Kidney (tissue), 14 donors: Measurements from ENCODE around the gene NUP214. TPM values are rescaled to one million over a fixed set of nuclear protein-coding genes. Genes with fewer than 3 reads are reported as not detected.

Experiments
- DNase-seq, 5 donors: peaks; one replicate each; pipeline ENCODE4 v3.0.0-alpha.2; 2013 to 2020
- FAIRE-seq: peaks from 2 replicates; lab custom pipeline; 2012; peaks lifted over from hg19 to GRCh38; lab: Jason Lieb, UNC
- H3K27ac ChIP-seq, 2 donors: one replicate each; pipeline ENCODE4 v1.7.0; 2013; ENCODE audit warnings: low read depth in 2 of 2, low read length in 2 of 2, inconsistent platforms in 1 of 2
- H3K27me3 ChIP-seq: one replicate; pipeline ENCODE4 v1.7.1; 2013; ENCODE audit warnings: low read length, inconsistent platforms; ENCODE audit not compliant: control insufficient read depth, insufficient read depth
- H3K36me3 ChIP-seq, 3 donors: one replicate each; pipeline versions ENCODE4 v1.7.0 to v1.7.1; 2013; ENCODE audit warnings: low read length in 3 of 3, control low read depth in 1 of 3, inconsistent platforms in 1 of 3; ENCODE audit not compliant: insufficient read depth in 3 of 3, control insufficient read depth in 2 of 3
- H3K4me1 ChIP-seq, 3 donors: one replicate each; pipeline versions ENCODE4 v1.7.0 to v1.7.1; 2013; ENCODE audit warnings: low read length in 3 of 3, inconsistent platforms in 1 of 3, low read depth in 1 of 3; ENCODE audit not compliant: control insufficient read depth in 2 of 3, insufficient read depth in 2 of 3
- H3K4me3 ChIP-seq, 3 donors: one replicate each; pipeline versions ENCODE4 v1.7.0 to v1.8.1; 2013; ENCODE audit warnings: low read length in 3 of 3, control low read depth in 1 of 3, inconsistent platforms in 1 of 3
- H3K9ac ChIP-seq, 3 donors: one replicate each; pipeline versions ENCODE4 v1.7.0 to v1.7.1; 2013; ENCODE audit warnings: low read length in 3 of 3, control low read depth in 1 of 3, inconsistent platforms in 1 of 3
- H3K9me3 ChIP-seq, 3 donors: one replicate each; pipeline versions ENCODE4 v1.7.0 to v1.7.1; 2013; ENCODE audit warnings: low read length in 3 of 3, control low read depth in 1 of 3, inconsistent platforms in 1 of 3; ENCODE audit not compliant: control insufficient read depth in 2 of 3, insufficient read depth in 1 of 3
- intact Hi-C: fragments of 100-400 bp; cut with DNase I; formaldehyde crosslinking; loops from one replicate; pipeline ENCODE4 v1.11.1; 2022
- polyA plus RNA-seq: library from polyadenylated mRNA; stranded (reverse); fragments of 350-450 nt; fragmentation: Illumina TruSeq; extraction: RNeasy Lipid Tissue Mini Kit (QIAGEN cat#74804); gene quantifications from one replicate; pipeline ENCODE4 v1.2.3, GENCODE V29; 2014; ENCODE audit warnings: low read depth, low replicate concordance; ENCODE audit not compliant: insufficient read depth
- total RNA-seq: library from RNA; stranded (reverse); fragmentation: NEBNext Ultra II Directional; extraction: Animal tissue kit (Norgen Biotek cat#: 25700); gene quantifications from one replicate; pipeline ENCODE4 v1.2.1, GENCODE V29; 2021
- TF ChIP-seq, protein P1 (sequence below): IDR thresholded peaks from 3 replicates; pipeline ENCODE4 v1.5.1; 2012; ENCODE audit warnings: mild to moderate bottlenecking, moderate library complexity, borderline replicate concordance; ENCODE audit not compliant: insufficient read depth; ENCODE audit errors: extremely low read depth
- donor health status: control.
- donor health status: control.
- donor health status: control.
- donor health status: control.
- donor health status: control.
- donor health status: DM: yes; HTN: yes; CAD: no.
- donor health status: Normal renal cell carcinoma (clear cell type).

Gene NUP214
- total and polyA plus RNA-seq, 2 donors from 2014 or later: 28.4 to 75.3 TPM

DNA sequence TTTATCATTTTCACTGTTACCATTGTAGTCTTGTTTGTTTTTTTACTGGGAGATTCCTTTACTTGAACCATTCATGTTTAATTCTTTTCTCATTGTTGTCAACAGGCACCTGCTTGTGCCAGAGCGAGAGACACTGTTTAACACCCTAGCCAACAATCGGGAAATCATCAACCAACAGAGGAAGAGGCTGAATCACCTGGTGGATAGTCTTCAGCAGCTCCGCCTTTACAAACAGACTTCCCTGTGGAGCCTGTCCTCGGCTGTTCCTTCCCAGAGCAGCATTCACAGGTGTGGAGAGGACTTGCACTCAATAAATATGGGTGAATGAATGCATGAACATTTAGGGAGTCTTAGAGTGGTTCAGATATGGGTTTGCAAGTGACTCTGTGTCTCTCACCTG is 37.5 kb downstream of the NUP214 start:
- Histone ChIP-seq H3K9me3 (no peaks in the 10 kb centered on the region), H3K27ac (no peak overlapping the region), H3K4me3 (no peak overlapping the region), H3K9ac (no peak overlapping the region), H3K4me1 (no peaks in the 10 kb centered on the region), H3K27me3 (no peaks in the 10 kb centered on the region), H3K36me3 (peaks cover 9 to 54% (median 20%) of the 10 kb centered on the region in 3 donors)
- TF ChIP-seq, protein P1, sequence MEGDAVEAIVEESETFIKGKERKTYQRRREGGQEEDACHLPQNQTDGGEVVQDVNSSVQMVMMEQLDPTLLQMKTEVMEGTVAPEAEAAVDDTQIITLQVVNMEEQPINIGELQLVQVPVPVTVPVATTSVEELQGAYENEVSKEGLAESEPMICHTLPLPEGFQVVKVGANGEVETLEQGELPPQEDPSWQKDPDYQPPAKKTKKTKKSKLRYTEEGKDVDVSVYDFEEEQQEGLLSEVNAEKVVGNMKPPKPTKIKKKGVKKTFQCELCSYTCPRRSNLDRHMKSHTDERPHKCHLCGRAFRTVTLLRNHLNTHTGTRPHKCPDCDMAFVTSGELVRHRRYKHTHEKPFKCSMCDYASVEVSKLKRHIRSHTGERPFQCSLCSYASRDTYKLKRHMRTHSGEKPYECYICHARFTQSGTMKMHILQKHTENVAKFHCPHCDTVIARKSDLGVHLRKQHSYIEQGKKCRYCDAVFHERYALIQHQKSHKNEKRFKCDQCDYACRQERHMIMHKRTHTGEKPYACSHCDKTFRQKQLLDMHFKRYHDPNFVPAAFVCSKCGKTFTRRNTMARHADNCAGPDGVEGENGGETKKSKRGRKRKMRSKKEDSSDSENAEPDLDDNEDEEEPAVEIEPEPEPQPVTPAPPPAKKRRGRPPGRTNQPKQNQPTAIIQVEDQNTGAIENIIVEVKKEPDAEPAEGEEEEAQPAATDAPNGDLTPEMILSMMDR: no peak
- FAIRE-seq (no peak), DNase-seq (no peak)
- intact Hi-C loops: no loop called here

DNA sequence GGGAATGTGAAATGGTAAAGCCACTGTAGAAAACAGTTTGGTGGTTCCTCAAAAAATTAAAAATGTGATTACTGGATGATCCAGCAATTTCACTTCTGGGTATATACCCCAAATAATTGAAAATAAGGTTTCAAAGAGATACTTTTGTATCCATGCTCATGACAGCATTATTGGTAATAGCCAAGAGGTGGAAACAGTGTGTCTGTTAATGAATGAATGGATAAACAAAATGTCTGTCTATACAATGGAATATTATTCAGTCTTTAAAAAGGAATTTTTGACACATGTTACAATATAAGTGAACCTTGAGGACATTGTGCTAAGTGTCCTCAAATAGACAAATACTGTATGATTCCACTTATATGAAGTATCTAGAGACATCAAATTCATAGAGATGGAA is 40.1 kb downstream of the NUP214 start:
- no peak overlapping the region for H3K9ac ChIP-seq
- H3K4me1 ChIP-seq: no peaks in the 10 kb centered on the region
- no peaks in the 10 kb centered on the region for H3K9me3 ChIP-seq
- intact Hi-C loops: no loop called here
- H3K27me3 ChIP-seq: no peaks in the 10 kb centered on the region
- H3K27ac ChIP-seq: no peak overlapping the region
- FAIRE-seq (no peak), DNase-seq (no peak)
- no peak overlapping the region for H3K4me3 ChIP-seq
- peaks cover 9 to 50% (median 18%) of the 10 kb centered on the region in 3 donors for H3K36me3 ChIP-seq
- TF ChIP-seq, protein P1: no peak

DNA sequence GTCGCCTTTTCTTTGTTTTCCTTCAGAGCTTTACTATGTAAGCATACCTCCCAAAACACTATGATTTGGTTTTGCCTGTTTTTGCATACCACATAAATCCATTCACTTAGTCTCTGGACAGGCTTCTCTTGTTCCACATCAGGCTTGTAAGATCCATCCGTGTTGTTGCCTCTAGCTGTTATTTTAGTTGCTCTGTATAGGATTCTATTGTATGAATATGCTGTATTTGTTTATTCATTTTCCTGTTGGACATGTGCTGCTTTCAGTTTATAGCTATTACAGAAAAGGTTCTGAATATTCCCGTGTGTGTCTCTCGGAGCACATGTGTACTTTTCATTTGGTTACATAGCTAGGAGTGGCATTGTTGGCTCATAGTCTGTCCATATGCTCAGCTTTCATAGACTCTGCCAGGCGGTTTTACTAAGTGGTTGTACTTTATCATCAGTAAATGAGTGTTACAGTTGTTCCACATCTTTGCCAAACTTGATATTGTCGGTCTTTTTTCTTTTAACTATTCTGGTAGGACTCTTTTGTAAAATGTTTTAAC is 41.8 kb downstream of the NUP214 start:
- H3K36me3 ChIP-seq: peaks cover 9 to 42% (median 16%) of the 10 kb centered on the region in 3 donors
- H3K4me3 ChIP-seq: no peak overlapping the region
- intact Hi-C loops: no loop called here
- FAIRE-seq (no peak), DNase-seq (no peak)
- H3K27me3 ChIP-seq: no peaks in the 10 kb centered on the region
- TF ChIP-seq, protein P1: no peak
- H3K4me1 ChIP-seq: no peaks in the 10 kb centered on the region
- no peak overlapping the region for H3K27ac ChIP-seq
- H3K9me3 ChIP-seq: no peaks in the 10 kb centered on the region
- H3K9ac ChIP-seq: no peak overlapping the region

DNA sequence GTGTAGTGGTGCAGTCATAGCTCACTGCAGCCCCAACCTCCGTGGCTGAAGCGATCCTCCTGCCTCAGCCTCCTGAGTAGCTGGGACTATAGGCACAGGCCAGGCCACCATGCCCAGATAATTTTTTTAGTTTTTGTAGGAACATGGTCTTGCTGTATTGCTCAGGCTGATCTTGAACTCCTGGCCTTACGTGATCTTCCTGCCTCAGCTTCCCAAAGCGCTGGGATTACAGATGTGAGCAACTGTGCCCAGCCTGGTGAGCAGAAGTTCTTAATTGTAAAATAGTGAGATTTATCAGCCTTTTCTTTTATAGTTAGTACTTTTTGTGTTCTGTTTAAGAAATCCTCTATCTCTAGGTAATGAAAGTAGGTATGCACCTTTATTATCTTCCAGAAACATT is 42.5 kb downstream of the NUP214 start:
- H3K9me3 ChIP-seq: no peaks in the 10 kb centered on the region
- no peak overlapping the region for H3K4me3 ChIP-seq
- H3K36me3 ChIP-seq: peaks cover 9 to 36% (median 14%) of the 10 kb centered on the region in 3 donors
- TF ChIP-seq, protein P1: no peak
- intact Hi-C loops: no loop called here
- no peak overlapping the region for H3K27ac ChIP-seq
- H3K9ac ChIP-seq: no peak overlapping the region
- no peaks in the 10 kb centered on the region for H3K4me1 ChIP-seq
- no peaks in the 10 kb centered on the region for H3K27me3 ChIP-seq
- no peak for FAIRE-seq
- no peak for DNase-seq
